GM18951 (cell line): ENCODE results near the gene GPM6B.

Experiments used
- POLR2A ChIP-seq: IDR thresholded peaks from 4 replicates; pipeline ENCODE4 v1.6.1; 2011; ENCODE audit warnings: mild to moderate bottlenecking; ENCODE audit not compliant: insufficient read length, insufficient read depth; ENCODE audit errors: extremely low read depth
- in situ Hi-C: fragments of 300-500 bp; cut with MboI; formaldehyde crosslinking; loops from one replicate; pipeline ENCODE4 v1.12.0; 2022; ENCODE audit warnings: low sequenced_read_pairs, mixed read lengths, inconsistent platforms; ENCODE audit not compliant: unreplicated experiment

The GPM6B gene

DNA sequence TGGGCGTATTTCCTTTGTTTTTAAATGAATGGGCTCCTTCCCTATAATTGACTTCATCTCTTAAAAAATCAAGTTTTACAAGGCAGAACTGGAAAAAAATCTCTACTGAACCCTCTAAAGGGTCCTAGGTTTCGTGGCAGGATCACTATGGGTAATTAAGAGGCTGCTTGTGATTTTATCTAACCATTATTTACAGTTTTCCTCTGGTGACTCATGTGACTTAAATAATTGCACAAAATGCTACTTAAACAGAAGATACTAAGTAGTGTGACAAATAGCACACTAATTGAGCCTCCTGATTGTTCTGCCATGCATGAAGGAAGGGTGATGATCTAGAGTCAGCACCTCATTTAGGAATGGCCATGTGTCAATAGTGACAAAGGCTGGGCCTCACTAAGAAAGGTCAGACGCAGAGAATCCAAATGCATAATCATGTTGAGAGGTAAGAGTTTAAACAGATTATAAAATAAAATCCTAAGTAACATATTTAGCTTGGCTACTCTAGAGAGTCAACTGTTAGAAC, 46.8 kb downstream of the GPM6B start:
- TF ChIP-seq POLR2A = no peak
- in situ Hi-C loops = no loop called here

DNA sequence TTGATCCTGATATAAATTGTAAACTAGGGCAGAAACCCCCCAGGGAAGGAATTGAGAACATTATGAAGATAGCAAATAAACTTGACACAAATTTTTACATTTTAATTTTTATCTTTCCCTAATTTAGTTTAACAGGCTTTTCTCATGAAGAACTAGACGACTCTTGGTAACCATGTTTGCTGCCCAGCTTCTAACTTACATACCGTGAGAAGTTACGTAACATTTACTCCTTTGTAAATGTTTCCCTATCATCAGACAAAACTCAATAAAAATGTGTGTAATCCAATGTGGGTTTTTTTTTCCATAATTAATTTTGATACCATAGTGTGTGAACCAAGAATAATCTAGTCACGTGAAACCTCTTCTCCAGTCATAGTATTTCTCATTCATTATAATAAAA, 48.0 kb downstream of the GPM6B start:
- TF ChIP-seq POLR2A = no peak
- in situ Hi-C loops = loop anchor here (10.0 kb wide), 1 partner anchor 256 kb away; the partner anchor contains the start of gene GEMIN8

DNA sequence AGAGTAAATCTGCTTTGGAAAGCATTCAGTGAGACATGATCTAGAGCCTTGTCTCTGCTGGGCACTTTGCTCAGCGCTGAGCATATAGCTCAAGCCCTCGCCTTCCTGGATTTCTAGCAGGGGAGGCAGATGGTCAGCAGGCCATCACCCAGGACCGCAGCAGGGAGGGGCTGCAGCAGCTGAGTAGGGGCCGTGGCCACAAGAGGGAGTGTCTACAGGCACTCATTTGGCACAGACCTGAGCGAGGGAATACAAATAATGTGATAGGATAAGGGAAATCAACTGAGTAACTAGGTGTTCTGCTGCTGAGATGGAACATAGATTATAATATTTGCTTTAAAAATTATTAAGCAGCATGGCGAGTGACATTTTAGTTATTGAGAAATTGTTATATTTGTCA, 52.1 kb downstream of the GPM6B start:
- no peak for TF ChIP-seq POLR2A
- in situ Hi-C loops = loop anchor here (10.0 kb wide), 1 partner anchor 260 kb away; the partner anchor contains the start of gene GEMIN8

DNA sequence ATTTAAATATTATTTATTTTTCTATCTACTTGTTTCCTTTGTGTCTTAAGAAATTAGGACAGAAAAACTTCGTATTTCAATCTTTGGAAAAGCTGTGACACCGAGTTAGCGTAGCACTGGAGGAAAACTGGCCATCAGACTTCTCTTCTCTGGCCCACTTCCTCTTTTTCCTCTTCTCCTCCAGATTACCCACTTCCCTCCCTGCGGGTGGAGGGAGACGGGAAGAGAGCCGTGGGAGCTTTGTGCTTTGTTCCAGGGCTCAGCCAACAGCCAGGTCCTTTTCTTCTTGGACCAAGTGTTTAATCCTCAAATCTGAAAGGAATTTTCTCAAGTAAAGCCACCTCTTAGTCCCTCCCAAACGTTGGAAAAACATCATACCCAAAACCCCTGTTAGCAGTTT, 52.6 kb downstream of the GPM6B start:
- no peak for TF ChIP-seq POLR2A
- in situ Hi-C loops = loop anchor here (10.0 kb wide), 1 partner anchor 261 kb away; the partner anchor contains the start of gene GEMIN8

DNA sequence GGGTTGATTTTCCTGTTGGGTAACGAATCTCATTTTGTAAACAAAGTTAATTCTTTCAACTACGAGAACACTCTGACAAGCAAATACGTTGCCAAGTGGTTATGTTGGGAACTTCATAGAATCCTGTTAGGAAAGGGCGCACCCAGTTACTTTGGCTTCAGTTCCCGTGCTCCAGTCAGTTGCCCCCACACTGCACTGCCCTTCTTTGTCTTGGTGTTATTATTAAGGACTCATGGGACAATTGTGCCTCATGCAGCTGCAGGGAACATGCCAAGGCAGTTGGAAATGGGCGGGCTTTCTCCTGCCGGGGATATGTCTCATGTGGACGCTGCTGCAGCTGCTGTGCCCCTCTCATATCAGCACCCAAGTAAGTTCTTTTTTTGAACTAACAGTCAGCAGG, 53.4 kb downstream of the GPM6B start:
- no peak for TF ChIP-seq POLR2A
- in situ Hi-C loops = loop anchor here (10.0 kb wide), 1 partner anchor 261 kb away; the partner anchor contains the start of gene GEMIN8

DNA sequence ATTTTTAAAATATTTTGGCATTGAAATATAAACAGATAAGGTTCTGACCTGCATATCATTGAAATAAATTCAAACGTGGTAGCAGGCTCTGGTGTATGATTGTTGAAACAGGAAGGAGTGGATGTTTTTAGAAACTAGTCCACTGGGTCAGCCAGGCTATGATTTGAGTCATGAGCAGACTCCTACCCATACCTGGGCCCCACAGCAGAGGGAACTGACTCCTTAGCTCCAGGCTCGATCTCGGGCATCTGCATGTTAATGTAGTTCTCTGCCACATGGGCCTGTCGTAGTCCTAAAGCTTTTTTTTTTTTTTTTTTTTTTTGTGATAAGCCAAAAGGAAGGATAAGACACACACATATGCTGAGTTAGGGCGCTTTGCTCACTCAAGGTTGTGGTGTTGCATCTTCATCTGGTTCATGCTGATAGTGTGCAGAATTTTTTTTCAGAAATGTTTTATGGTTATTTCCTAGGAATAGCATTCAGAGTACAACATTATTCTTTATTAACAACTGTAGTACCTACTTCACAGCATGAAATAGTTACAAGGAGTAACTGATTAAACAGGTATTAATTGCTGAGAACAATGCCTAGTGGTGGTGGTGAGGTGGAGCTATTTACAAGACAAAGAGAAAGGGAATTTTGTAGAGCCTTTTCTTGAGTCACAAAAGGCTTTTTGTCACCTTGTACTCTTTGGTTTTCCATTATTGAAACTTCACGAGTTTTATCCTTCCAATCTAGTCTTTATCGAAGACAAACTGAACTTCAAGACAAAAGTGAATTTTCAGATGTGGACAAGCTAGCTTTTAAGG, 55.1 kb downstream of the GPM6B start:
- no peak for TF ChIP-seq POLR2A
- in situ Hi-C loops = loop anchor here (10.0 kb wide), 1 partner anchor 263 kb away; the partner anchor contains the start of gene GEMIN8

DNA sequence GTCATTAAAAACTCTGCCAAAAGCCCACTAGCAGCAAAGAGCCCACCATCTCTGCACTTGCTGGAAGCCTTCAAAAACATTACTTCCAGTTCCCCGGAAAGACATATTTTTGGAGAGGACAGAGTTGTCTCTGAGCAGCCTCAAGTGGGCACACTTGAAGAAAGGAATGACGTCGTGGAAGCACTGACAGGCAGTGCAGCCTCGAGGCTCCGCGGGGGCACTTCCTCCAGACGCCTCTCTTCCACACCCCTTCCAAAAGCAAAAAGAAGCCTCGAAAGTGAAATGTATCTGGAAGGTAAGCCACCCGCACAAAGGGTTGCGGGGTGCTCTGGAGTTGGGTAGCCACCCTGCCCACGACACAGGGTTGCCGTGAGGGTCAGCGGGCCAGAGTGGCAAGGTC, 56.5 kb downstream of the GPM6B start:
- in situ Hi-C loops = loop anchor here (10.0 kb wide), 1 partner anchor 264 kb away; the partner anchor contains the start of gene GEMIN8
- no peak for TF ChIP-seq POLR2A

DNA sequence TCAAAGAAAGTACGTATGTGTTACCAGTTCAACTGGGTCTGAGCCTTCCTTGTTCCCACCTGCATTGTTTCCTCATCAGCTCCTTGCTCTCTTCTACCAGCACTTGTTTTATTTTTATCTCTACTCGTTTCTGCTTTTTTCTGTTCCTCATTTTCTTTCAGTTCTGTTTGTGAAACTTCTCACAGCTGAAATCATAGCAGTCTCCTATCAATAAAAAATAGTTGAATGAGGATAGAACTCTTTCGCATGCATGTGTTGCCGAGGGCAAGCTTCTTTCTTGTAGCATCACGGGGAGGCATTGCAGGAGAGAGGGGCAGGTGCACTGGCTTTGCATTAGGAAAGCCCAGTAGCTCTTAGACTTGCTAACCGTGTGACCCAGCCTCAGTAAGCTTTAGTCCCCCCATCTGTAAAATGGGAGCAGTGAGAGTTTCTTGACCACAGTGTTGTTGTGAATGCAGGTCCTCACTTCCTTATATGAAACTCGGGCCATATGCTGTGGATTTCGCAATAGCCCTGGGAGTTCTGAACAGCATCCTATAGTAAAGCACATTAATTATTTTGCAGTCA, 57.7 kb downstream of the GPM6B start:
- no peak for TF ChIP-seq POLR2A
- in situ Hi-C loops = no loop called here

DNA sequence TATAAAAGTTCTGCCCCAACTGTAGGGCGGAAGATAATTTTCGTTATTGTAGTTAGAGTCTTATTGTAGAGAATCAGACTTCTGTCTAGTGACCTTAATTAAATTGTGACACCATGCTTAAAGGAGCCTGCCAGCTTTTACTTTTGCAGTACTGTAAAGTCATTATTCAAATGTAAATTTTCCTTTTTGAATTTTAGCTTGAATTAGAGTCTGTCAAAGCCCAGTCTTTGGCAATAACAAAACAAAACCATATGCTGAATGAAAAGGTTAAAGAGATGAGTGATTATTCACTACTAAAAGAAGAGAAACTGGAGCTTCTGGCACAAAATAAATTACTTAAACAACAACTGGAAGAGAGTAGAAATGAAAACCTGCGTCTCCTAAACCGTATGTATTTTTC, 60.5 kb downstream of the GPM6B start:
- TF ChIP-seq POLR2A = no peak
- in situ Hi-C loops = no loop called here

DNA sequence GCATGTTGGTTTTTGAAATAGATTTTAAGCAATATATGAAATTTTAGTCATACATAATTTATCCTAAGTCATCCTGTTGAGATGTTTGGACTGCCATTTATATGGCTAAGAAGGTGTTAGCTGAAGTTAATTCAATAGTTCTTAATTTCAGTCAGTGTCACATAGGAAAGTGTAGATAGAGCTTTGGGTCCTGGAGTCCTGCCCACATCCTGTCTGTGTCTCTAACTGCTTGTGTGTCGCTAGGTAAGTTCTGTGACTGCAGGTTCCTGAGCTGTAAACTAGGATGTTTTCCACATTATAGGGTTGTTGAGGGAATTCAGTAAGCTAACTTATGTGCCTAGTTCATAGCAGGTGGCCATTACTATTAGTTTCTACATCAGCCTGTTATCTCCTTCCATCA, 61.6 kb downstream of the GPM6B start:
- no peak for TF ChIP-seq POLR2A
- in situ Hi-C loops = no loop called here

DNA sequence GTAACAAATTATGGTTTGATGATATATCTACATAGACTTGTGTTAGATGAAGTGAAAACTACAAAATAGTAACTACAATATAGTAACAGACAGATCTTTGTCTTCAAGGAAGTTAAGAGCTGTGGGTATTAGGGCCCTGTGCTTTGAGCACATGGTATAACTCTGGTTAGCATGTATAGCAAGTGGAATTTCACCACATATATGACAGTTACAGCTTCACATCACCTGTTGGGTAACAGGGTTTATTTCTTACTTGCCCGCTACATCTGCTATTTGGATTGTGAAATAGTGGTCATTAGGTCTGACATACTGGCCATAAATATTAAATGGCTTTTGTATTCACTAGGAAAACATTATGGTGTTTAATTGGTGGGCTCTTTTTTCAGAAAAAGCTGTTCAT, 62.1 kb downstream of the GPM6B start:
- TF ChIP-seq POLR2A = no peak
- in situ Hi-C loops = no loop called here

DNA sequence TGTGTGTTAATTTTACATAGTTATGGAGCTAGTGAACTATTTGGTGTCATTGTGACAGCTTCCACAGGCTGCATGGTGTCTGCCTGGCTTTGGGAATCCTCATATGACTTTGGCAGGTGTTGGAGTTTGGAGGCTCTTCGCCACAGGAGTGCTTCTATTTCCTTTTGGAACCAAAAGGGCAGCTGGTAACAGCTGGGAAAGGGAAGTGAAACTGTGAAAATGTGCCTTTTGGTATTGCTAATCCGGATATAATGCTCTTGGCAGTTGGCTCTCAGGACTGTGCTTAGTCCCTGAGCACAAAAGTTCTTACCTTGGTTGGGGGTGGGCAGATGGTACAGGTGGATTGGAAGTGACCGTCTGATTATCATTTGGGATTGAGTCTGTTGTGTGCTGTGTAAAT, 64.2 kb downstream of the GPM6B start:
- no peak for TF ChIP-seq POLR2A
- in situ Hi-C loops = no loop called here

DNA sequence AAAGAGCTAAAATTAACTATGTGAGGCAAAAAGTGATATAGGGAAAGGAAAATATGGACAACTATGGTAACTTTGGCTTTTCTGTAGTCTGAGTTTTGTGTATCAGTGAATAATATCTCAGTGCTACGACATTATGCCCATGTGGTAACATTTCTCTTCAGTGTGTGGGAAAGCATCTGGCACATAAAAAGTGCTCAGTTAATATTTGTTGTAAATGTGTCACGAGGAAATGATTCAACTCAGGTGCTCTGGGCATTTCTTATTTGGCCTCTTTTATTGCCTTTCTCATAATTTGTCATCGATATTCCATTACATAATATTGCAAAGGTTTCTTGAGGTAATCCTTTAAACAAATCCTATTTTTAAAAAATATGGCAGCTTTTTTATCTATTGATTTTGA, 64.8 kb downstream of the GPM6B start:
- in situ Hi-C loops = no loop called here
- TF ChIP-seq POLR2A = no peak

DNA sequence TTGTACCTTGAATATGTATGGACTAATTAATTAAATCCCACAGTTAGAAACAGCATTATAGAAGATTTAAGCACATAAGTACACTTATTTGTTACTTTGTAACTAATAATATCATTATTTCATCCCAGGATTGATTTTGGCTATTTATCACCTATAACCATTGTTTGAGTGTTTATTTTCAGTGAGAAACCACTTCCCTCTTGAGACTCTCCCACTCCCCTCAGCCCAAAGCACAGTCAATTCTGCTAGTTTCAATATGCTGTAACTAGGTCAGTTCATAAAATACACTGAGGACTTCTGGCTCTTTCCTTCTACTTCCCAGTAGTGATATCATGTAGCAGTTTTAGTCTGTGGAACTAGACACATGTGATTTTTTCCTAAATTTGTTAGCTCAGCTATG, 66.1 kb downstream of the GPM6B start:
- TF ChIP-seq POLR2A = no peak
- in situ Hi-C loops = no loop called here
